Activated CD8-positive, alpha-beta T cell treated with anti-CD3 and anti-CD28 coated beads for 36 hours (primary cell): ENCODE measurements around the gene CCL16. TPM values are rescaled to one million over a fixed set of nuclear protein-coding genes. Genes with fewer than 3 reads are reported as not detected.

Source experiments
- ATAC-seq: fragments of 200-7000 bp; cut with Tn5 transposase; one replicate; pipeline ENCODE4 v1.10.0; 2021; ENCODE audit warnings: mild to moderate bottlenecking, moderate library complexity
- CTCF ChIA-PET: fragments of 350-600 bp; sonication (Branson Sonifier 250); formaldehyde crosslinking; loops from one replicate; lab custom pipeline; 2021; ENCODE audit warnings: antibody characterized with exemption; lab: Charles Lee
- POLR2A ChIA-PET: fragments of 350-600 bp; sonication (Branson Sonifier 250); formaldehyde crosslinking; loops from one replicate; lab custom pipeline; 2021; ENCODE audit warnings: antibody characterized with exemption; lab: Charles Lee
- DNase-seq: peaks from one replicate; pipeline ENCODE4 v3.0.0-alpha.2; 2020
- H3K27ac Mint-ChIP-seq: one replicate; pipeline ENCODE4 v1.8.0; 2021; ENCODE audit warnings: mild to moderate bottlenecking, mixed read lengths
- H3K27me3 Mint-ChIP-seq: one replicate; pipeline ENCODE4 v1.8.0; 2021; ENCODE audit warnings: mixed read lengths
- H3K36me3 Mint-ChIP-seq: one replicate; pipeline ENCODE4 v1.8.0; 2021; ENCODE audit warnings: low read depth, mixed read lengths
- H3K4me1 Mint-ChIP-seq: one replicate; pipeline ENCODE4 v1.8.0; 2021; ENCODE audit warnings: low read depth, mixed read lengths
- H3K4me3 Mint-ChIP-seq: one replicate; pipeline ENCODE4 v1.8.0; 2021; ENCODE audit warnings: mild to moderate bottlenecking, moderate library complexity, mixed read lengths
- H3K9me3 Mint-ChIP-seq: one replicate; pipeline ENCODE4 v1.8.0; 2021; ENCODE audit warnings: mixed read lengths
- CTCF ChIP-seq: fragments of 200-600 bp; IDR thresholded peaks from one replicate; pipeline ENCODE4 v1.8.0; 2022; ENCODE audit warnings: antibody characterized with exemption, mild to moderate bottlenecking
- intact Hi-C: fragments of 100-400 bp; cut with micrococcal nuclease; formaldehyde crosslinking; loops from one replicate; pipeline ENCODE4 v1.10.0; 2022
- total RNA-seq, 2 experiments: library from RNA; stranded (reverse); gene quantifications; one replicate each; pipeline ENCODE4 v1.2.3, GENCODE V29; 2021

Gene CCL16
- total RNA-seq, 2 experiments from 2014 or later = not detected

GRCh38 chr17:35972945-35973332, 8.4 kb downstream of the CCL16 start:
- DNase-seq = no peak
- Mint-ChIP-seq H3K27ac (no peak overlapping the region), H3K9me3 (no peaks in the 10 kb centered on the region), H3K4me1 (peaks cover 8% of the 10 kb centered on the region), H3K27me3 (no peaks in the 10 kb centered on the region), H3K4me3 (no peak overlapping the region), H3K36me3 (no peaks in the 10 kb centered on the region)
- TF ChIP-seq CTCF = no peak
- ChIA-PET POLR2A (interaction anchor here (1.3 kb wide), 1 partner anchor 100 kb away, joined by 4 read pairs; no protein-coding TSS in a partner anchor), CTCF (interaction anchor here (1.2 to 11.8 kb wide), 4 partner anchors 11 to 175 kb away, joined by 3 to 299 read pairs (median 12); no protein-coding TSS in a partner anchor)
- intact Hi-C loops = loop anchor here (5.0 kb wide), 1 partner anchor 99 kb away; no protein-coding TSS in a partner anchor
- no peak for ATAC-seq

- ChIA-PET POLR2A (no interaction called here), CTCF (interaction anchor here (1.9 to 11.8 kb wide), 4 partner anchors 11 to 176 kb away, joined by 5 to 299 read pairs (median 32); no protein-coding TSS in a partner anchor)
- intact Hi-C loops = loop anchor here (5.0 kb wide), 1 partner anchor 100 kb away; no protein-coding TSS in a partner anchor
- Mint-ChIP-seq H3K27me3 (no peaks in the 10 kb centered on the region), H3K27ac (no peak overlapping the region), H3K4me1 (peaks cover 8% of the 10 kb centered on the region), H3K4me3 (no peak overlapping the region), H3K9me3 (no peaks in the 10 kb centered on the region), H3K36me3 (no peaks in the 10 kb centered on the region)
- DNase-seq (no peak), ATAC-seq (no peak)
- no peak for TF ChIP-seq CTCF
These were observed 8.8 kb downstream of the CCL16 start for GRCh38 chr17:35972535-35972934.

DNA sequence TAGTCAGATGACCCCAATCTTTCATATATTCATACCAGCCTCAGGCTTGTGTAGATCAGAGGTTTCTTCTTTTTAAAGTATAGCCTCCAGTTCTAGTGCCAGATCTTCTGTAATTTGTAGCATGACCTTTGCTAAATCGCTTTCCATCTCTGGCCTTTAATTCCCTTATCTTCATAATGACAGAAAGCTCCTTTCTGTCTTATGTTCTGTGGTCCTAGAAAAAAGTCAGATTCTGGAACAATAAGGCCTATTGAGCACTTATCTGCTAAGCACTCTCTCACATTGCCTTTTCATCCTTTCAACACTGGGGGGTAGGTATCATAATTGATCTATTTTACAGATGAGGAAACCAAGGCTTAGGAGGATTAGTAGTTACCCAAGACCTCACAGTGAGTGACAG, 9.2 kb downstream of the CCL16 start:
- H3K27ac Mint-ChIP-seq = no peak overlapping the region
- no peak for DNase-seq
- intact Hi-C loops = loop anchor here (5.0 kb wide), 1 partner anchor 100 kb away; no protein-coding TSS in a partner anchor
- H3K9me3 Mint-ChIP-seq = no peaks in the 10 kb centered on the region
- ChIA-PET CTCF (interaction anchor here (1.3 to 11.8 kb wide), 4 partner anchors 10 to 176 kb away, joined by 4 to 299 read pairs (median 24); no protein-coding TSS in a partner anchor), POLR2A (no interaction called here)
- H3K4me1 Mint-ChIP-seq = peaks cover 8% of the 10 kb centered on the region
- no peak for TF ChIP-seq CTCF
- H3K4me3 Mint-ChIP-seq = no peak overlapping the region
- ATAC-seq = no peak
- no peaks in the 10 kb centered on the region for H3K27me3 Mint-ChIP-seq
- no peaks in the 10 kb centered on the region for H3K36me3 Mint-ChIP-seq

- Mint-ChIP-seq H3K27me3 (no peaks in the 10 kb centered on the region), H3K9me3 (no peaks in the 10 kb centered on the region), H3K36me3 (no peaks in the 10 kb centered on the region), H3K27ac (no peak overlapping the region), H3K4me1 (no peaks in the 10 kb centered on the region), H3K4me3 (no peak overlapping the region)
- ATAC-seq (peak; percentile 81), DNase-seq (peak; percentile 89)
- intact Hi-C loops = loop anchor here (2.0 to 5.0 kb wide), 2 partner anchors 103 to 179 kb away; no protein-coding TSS in a partner anchor
- ChIA-PET POLR2A (no interaction called here), CTCF (interaction anchor here (0.6 to 11.8 kb wide), 49 partner anchors 8 to 516 kb away, joined by 3 to 299 read pairs (median 4); partner anchors contain the start of genes CCL14, CCL16, CCL5 and HEATR9)
- peak; percentile 85 for TF ChIP-seq CTCF
These were observed 11.5 kb downstream of the CCL16 start for GRCh38 chr17:35969558-35970380.
